ENCODE data around the gene DPH7.
"Not testable (repeated sequence)": the region's sequence is repeated elsewhere in the genome, so short reads cannot be mapped to it uniquely, and the experiment has no call there.

The DPH7 gene

GRCh38 chr9:137511126-137511525 is 67.6 kb downstream of the DPH7 start:
- not testable (repeated sequence) for H3K9me3 ChIP-seq (ENCODE audit: control insufficient read depth, low read depth, low read length); H3K36me3 ChIP-seq (ENCODE audit: control insufficient read depth, low read depth, low read length); H3K27me3 ChIP-seq (ENCODE audit: control insufficient read depth, insufficient read depth, low read length); H3K9ac ChIP-seq (ENCODE audit: low read length); H3K27ac ChIP-seq (ENCODE audit: low read length); H3K4me1 ChIP-seq (ENCODE audit: control insufficient read depth, low read depth, low read length); H3K4me3 ChIP-seq (ENCODE audit: low read length)

GRCh38 chr9:137509198-137509597 is 69.5 kb downstream of the DPH7 start:
- H3K4me3 ChIP-seq (ENCODE audit: low read length): no peak overlapping the region
- no peaks in the 10 kb centered on the region for H3K9me3 ChIP-seq (ENCODE audit: control insufficient read depth, low read depth, low read length)
- H3K36me3 ChIP-seq (ENCODE audit: control insufficient read depth, low read depth, low read length): no peaks in the 10 kb centered on the region
- no peaks in the 10 kb centered on the region for H3K27me3 ChIP-seq (ENCODE audit: control insufficient read depth, insufficient read depth, low read length)
- H3K4me1 ChIP-seq (ENCODE audit: control insufficient read depth, low read depth, low read length): no peaks in the 10 kb centered on the region
- no peak overlapping the region for H3K9ac ChIP-seq (ENCODE audit: low read length)
- H3K27ac ChIP-seq (ENCODE audit: low read length): no peak overlapping the region

- H3K4me1 ChIP-seq (ENCODE audit: control insufficient read depth, low read depth, low read length): no peaks in the 10 kb centered on the region
- no peaks in the 10 kb centered on the region for H3K27me3 ChIP-seq (ENCODE audit: control insufficient read depth, insufficient read depth, low read length)
- no peak overlapping the region for H3K27ac ChIP-seq (ENCODE audit: low read length)
- H3K9ac ChIP-seq (ENCODE audit: low read length): no peak overlapping the region
- H3K4me3 ChIP-seq (ENCODE audit: low read length): no peak overlapping the region
- H3K9me3 ChIP-seq (ENCODE audit: control insufficient read depth, low read depth, low read length): peaks cover 6% of the 10 kb centered on the region
- no peaks in the 10 kb centered on the region for H3K36me3 ChIP-seq (ENCODE audit: control insufficient read depth, low read depth, low read length)
Measured at GRCh38 chr9:137506702-137507171, 72.0 kb downstream of the DPH7 start.

GRCh38 chr9:137506274-137506673 is 72.5 kb downstream of the DPH7 start:
- Histone ChIP-seq H3K4me1 (ENCODE audit: control insufficient read depth, low read depth, low read length) (no peaks in the 10 kb centered on the region), H3K9ac (ENCODE audit: low read length) (no peak overlapping the region), H3K4me3 (ENCODE audit: low read length) (no peak overlapping the region), H3K36me3 (ENCODE audit: control insufficient read depth, low read depth, low read length) (no peaks in the 10 kb centered on the region), H3K27ac (ENCODE audit: low read length) (no peak overlapping the region), H3K27me3 (ENCODE audit: control insufficient read depth, insufficient read depth, low read length) (no peaks in the 10 kb centered on the region), H3K9me3 (ENCODE audit: control insufficient read depth, low read depth, low read length) (peaks cover 6% of the 10 kb centered on the region)

GRCh38 chr9:137505421-137506140 is 73.1 kb downstream of the DPH7 start:
- H3K9me3 ChIP-seq (ENCODE audit: control insufficient read depth, low read depth, low read length): peaks cover 6% of the 10 kb centered on the region
- no peak overlapping the region for H3K4me3 ChIP-seq (ENCODE audit: low read length)
- H3K4me1 ChIP-seq (ENCODE audit: control insufficient read depth, low read depth, low read length): no peaks in the 10 kb centered on the region
- no peaks in the 10 kb centered on the region for H3K36me3 ChIP-seq (ENCODE audit: control insufficient read depth, low read depth, low read length)
- H3K27me3 ChIP-seq (ENCODE audit: control insufficient read depth, insufficient read depth, low read length): no peaks in the 10 kb centered on the region
- H3K9ac ChIP-seq (ENCODE audit: low read length): no peak overlapping the region
- no peak overlapping the region for H3K27ac ChIP-seq (ENCODE audit: low read length)

Measured in iPS-18a (cell line).